HG03039 (cell line): Measurements from ENCODE around the gene FAM204A.

ENCODE experiments used
- ATAC-seq: cut with Tn5 transposase; IDR thresholded peaks from one replicate; pipeline ENCODE4 v1.9.1; 2021; ENCODE audit warnings: mild to moderate bottlenecking, moderate library complexity; ENCODE audit not compliant: unreplicated experiment

The FAM204A gene

DNA sequence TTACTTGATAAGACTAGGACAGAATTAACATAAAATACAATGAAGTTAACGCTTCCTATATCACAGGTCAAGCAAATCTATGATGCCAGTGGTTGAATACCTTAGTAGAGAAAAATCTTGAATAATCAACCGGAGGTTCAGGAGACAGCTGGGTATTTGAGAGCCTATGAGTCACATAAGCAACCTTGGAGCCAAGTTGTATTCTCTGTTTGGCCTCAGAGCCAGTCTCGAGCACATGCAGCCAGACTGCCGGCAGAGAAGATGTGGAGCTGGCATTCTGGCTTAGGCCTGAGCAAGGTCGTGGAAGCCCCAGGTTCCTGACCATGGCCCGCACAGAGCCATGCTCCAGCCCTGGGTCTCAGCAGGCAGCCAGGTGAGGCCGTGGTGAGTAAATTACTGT lies 90.3 kb downstream of the FAM204A start:
- no peak for ATAC-seq

DNA sequence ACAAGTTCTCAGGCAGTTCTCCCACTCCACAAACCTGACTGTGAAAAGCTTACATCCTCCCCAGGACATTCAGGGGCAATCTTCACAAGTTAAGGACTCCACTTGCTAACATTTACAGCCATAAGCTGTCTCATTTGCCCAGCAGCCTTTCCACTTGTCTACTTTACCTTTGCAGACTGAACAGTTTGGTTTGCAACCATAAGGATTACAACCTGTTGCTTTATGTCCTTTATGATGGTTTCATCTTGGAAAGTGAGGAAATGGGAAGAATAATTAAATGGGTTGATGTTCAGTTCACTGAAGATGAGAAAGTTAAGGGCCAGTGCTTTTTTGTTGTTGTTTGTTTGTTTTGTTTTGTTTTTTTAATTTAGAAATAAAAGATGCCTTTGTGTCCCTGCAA lies 92.4 kb downstream of the FAM204A start:
- ATAC-seq: no peak
